IMR-90 (cell line): Measurements from ENCODE around the gene CDX1. TPM values are rescaled to one million over a fixed set of nuclear protein-coding genes. Genes with fewer than 3 reads are reported as not detected.
A peak's percentile ranks its signal among the peaks of the same experiment; 100 is the strongest.

Source experiments
- ATAC-seq: fragments of 200-7000 bp; cut with Tn5 transposase; 2 replicates; pipeline ENCODE4 v1.9.1; 2020; ENCODE audit warnings: low read depth, mild to moderate bottlenecking, moderate library complexity
- BruUV-seq: library from RNA; stranded (reverse); fragments of 400-500 nt; replicated peaks from 2 replicates; lab custom pipeline; 2021; lab: Mats Ljungman, UMichigan
- CTCF ChIA-PET: fragments of 300-600 bp; formaldehyde crosslinking; extraction: SDS; loops from one replicate; lab custom pipeline; 2021; ENCODE audit warnings: antibody characterized with exemption; lab: Yijun Ruan, JAX
- POLR2A ChIA-PET: fragments of 300-600 bp; sonication (Branson Sonifier 250); formaldehyde crosslinking; loops from one replicate; lab custom pipeline; 2022; ENCODE audit warnings: antibody characterized with exemption; ENCODE audit not compliant: unreplicated experiment; lab: Charles Lee
- DNase-seq: peaks from one replicate; pipeline ENCODE4 v3.0.0; 2013
- H2AFZ ChIP-seq: replicated peaks from 2 replicates; pipeline ENCODE3; 2013; ENCODE audit warnings: low read length, mild to moderate bottlenecking; ENCODE audit not compliant: poor library complexity
- H2AK5ac ChIP-seq: 2 replicates; pipeline ENCODE4 v1.6.1; 2013; ENCODE audit warnings: low read depth, low read length, inconsistent platforms
- H2AK9ac ChIP-seq: replicated peaks from 2 replicates; pipeline ENCODE3; 2013; ENCODE audit warnings: mild to moderate bottlenecking, low read depth, low read length, moderate library complexity; ENCODE audit not compliant: poor library complexity
- H2BK120ac ChIP-seq: 2 replicates; pipeline ENCODE4 v1.6.1; 2013; ENCODE audit warnings: low read depth, low read length, inconsistent platforms
- H2BK15ac ChIP-seq: 3 replicates; pipeline ENCODE4 v1.6.1; 2013; ENCODE audit warnings: low read depth, low read length, inconsistent platforms
- H2BK20ac ChIP-seq: 2 replicates; pipeline ENCODE4 v1.6.1; 2013; ENCODE audit warnings: low read depth, mild to moderate bottlenecking, inconsistent platforms, low read length, moderate library complexity
- H2BK5ac ChIP-seq: 2 replicates; pipeline ENCODE4 v1.6.1; 2013; ENCODE audit warnings: mild to moderate bottlenecking, low read depth, low read length, inconsistent platforms; ENCODE audit not compliant: poor library complexity, severe bottlenecking
- H3K14ac ChIP-seq: replicated peaks from 2 replicates; pipeline ENCODE4 v1.6.1; 2013; ENCODE audit warnings: low read depth, low read length, inconsistent platforms
- H3K18ac ChIP-seq: 2 replicates; pipeline ENCODE4 v1.6.1; 2013; ENCODE audit warnings: low read depth, low read length, control low read depth
- H3K23ac ChIP-seq: 2 replicates; pipeline ENCODE4 v1.6.1; 2013; ENCODE audit warnings: low read depth, low read length, inconsistent platforms
- H3K27ac ChIP-seq: 2 replicates; pipeline ENCODE4 v1.5.1; 2013; ENCODE audit warnings: mild to moderate bottlenecking, control low read depth, low read length; ENCODE audit not compliant: insufficient read depth
- H3K27me3 ChIP-seq: 2 replicates; pipeline ENCODE4 v1.6.1; 2013; ENCODE audit warnings: low read length; ENCODE audit not compliant: control insufficient read depth, insufficient read depth
- H3K36me3 ChIP-seq: 2 replicates; pipeline ENCODE4 v1.6.1; 2013; ENCODE audit warnings: low read length, mixed read lengths; ENCODE audit not compliant: control insufficient read depth, insufficient read depth
- H3K4ac ChIP-seq: 2 replicates; pipeline ENCODE4 v1.6.1; 2013; ENCODE audit warnings: low read depth, low read length, inconsistent platforms
- H3K4me1 ChIP-seq: 2 replicates; pipeline ENCODE4 v1.6.1; 2013; ENCODE audit warnings: low read length, mixed read lengths; ENCODE audit not compliant: control insufficient read depth, insufficient read depth
- H3K4me2 ChIP-seq: 2 replicates; pipeline ENCODE4 v1.6.1; 2013; ENCODE audit warnings: low read depth, mild to moderate bottlenecking, control low read depth, low read length, moderate library complexity
- H3K4me3 ChIP-seq: 2 replicates; pipeline ENCODE4 v1.5.1; 2013; ENCODE audit warnings: low read depth, mild to moderate bottlenecking, control low read depth, low read length, moderate library complexity; ENCODE audit not compliant: insufficient read depth
- H3K56ac ChIP-seq: 2 replicates; pipeline ENCODE4 v1.6.1; 2013; ENCODE audit warnings: low read length, inconsistent platforms; ENCODE audit not compliant: insufficient read depth; ENCODE audit errors: extremely low read depth
- H3K79me1 ChIP-seq, 2 experiments: 2 replicates each; pipeline ENCODE4 v1.6.1; 2013; ENCODE audit warnings: low read length in 2 of 2, inconsistent platforms in 1 of 2, low read depth in 1 of 2
- H3K9ac ChIP-seq: 2 replicates; pipeline ENCODE4 v1.6.1; 2013; ENCODE audit warnings: low read depth, low read length, control low read depth
- H3K9me1 ChIP-seq: 2 replicates; pipeline ENCODE4 v1.6.1; 2013; ENCODE audit warnings: low read length, inconsistent platforms; ENCODE audit not compliant: insufficient read depth
- H3K9me3 ChIP-seq: 2 replicates; pipeline ENCODE4 v1.6.1; 2013; ENCODE audit warnings: low read length; ENCODE audit not compliant: control insufficient read depth, insufficient read depth
- H4K20me1 ChIP-seq: 2 replicates; pipeline ENCODE4 v1.6.1; 2013; ENCODE audit warnings: low read length, inconsistent platforms; ENCODE audit not compliant: insufficient read depth
- H4K5ac ChIP-seq: 2 replicates; pipeline ENCODE4 v1.6.1; 2013; ENCODE audit warnings: mild to moderate bottlenecking, low read depth, low read length, control low read depth
- H4K8ac ChIP-seq, 2 experiments: 2 replicates each; pipeline ENCODE4 v1.6.1; 2013; ENCODE audit warnings: low read depth in 2 of 2, low read length in 2 of 2, control low read depth in 1 of 2, inconsistent platforms in 1 of 2
- H4K91ac ChIP-seq: 2 replicates; pipeline ENCODE4 v1.6.1; 2013; ENCODE audit warnings: low read depth, low read length, inconsistent platforms; ENCODE audit not compliant: insufficient read depth
- BHLHE40 ChIP-seq: fragments of 150-350 bp; IDR thresholded peaks from 2 replicates; pipeline ENCODE4 v1.6.1; 2016; ENCODE audit warnings: mild to moderate bottlenecking, low read depth, low read length
- CHD1 ChIP-seq: IDR thresholded peaks from 2 replicates; pipeline ENCODE4 v1.6.1; 2012; ENCODE audit warnings: low read depth, low read length, improper control_type of control experiment
- MXI1 ChIP-seq: IDR thresholded peaks from 2 replicates; pipeline ENCODE4 v1.6.1; 2012; ENCODE audit warnings: low read depth, mild to moderate bottlenecking, low read length, moderate library complexity, borderline replicate concordance
- RAD21 ChIP-seq: IDR thresholded peaks from 2 replicates; pipeline ENCODE4 v1.6.1; 2012; ENCODE audit warnings: low read length, improper control_type of control experiment
- RFX5 ChIP-seq: IDR thresholded peaks from 2 replicates; pipeline ENCODE4 v1.8.0; 2012; ENCODE audit warnings: low read depth, mild to moderate bottlenecking, low read length, moderate library complexity
- SMC3 ChIP-seq: fragments of 150-350 bp; IDR thresholded peaks from 2 replicates; pipeline ENCODE4 v1.6.1; 2016; ENCODE audit warnings: low read depth, mild to moderate bottlenecking, antibody characterized with exemption, low read length, moderate library complexity
- USF2 ChIP-seq: fragments of 150-350 bp; IDR thresholded peaks from 2 replicates; pipeline ENCODE4 v1.6.1; 2017; ENCODE audit warnings: mild to moderate bottlenecking, antibody characterized with exemption, low read length, low read depth
- WGBS, 2 experiments: methylation state at CpG; one replicate each; pipeline versions ENCODE4 v1.1.5 to v1.1.7; 2013; ENCODE audit warnings: missing lambda C conversion rate in 2 of 2; ENCODE audit not compliant: insufficient read length in 1 of 2; ENCODE audit errors: extremely low coverage in 2 of 2; 5-methylcytosine and 5-hydroxymethylcytosine counted together
- dilution Hi-C: fragments of 300-500 bp; cut with HindIII; formaldehyde crosslinking; loops from one replicate; pipeline ENCODE4 v1.14.3; 2018; ENCODE audit warnings: low sequenced_read_pairs; ENCODE audit not compliant: unreplicated experiment
- in situ Hi-C: fragments of 300-500 bp; cut with MboI; formaldehyde crosslinking; loops from 3 replicates; pipeline ENCODE4 v1.14.3; 2019; ENCODE audit warnings: low sequenced_read_pairs, inconsistent platforms, mixed read lengths
- intact Hi-C: fragments of 100-400 bp; cut with micrococcal nuclease; formaldehyde crosslinking; loops from 2 replicates; pipeline ENCODE4 v1.10.0; 2022
- polyA plus RNA-seq, 3 experiments: library from polyadenylated mRNA; depleted of rRNA; stranded (reverse); fragments of >200 nt; gene quantifications; 2 replicates each; pipeline ENCODE4 v1.2.3, GENCODE V29; 2012; ENCODE audit warnings: low replicate concordance in 1 of 3
- total RNA-seq: library from RNA; depleted of rRNA; stranded (reverse); fragments of >200 nt; gene quantifications from 2 replicates; pipeline ENCODE4 v1.2.3, GENCODE V29; 2012

Gene CDX1
- total and polyA plus RNA-seq, 2 of the 4 experiments (the other 2 are of a cell fraction), result 0.18 to 0.24 TPM

DNA sequence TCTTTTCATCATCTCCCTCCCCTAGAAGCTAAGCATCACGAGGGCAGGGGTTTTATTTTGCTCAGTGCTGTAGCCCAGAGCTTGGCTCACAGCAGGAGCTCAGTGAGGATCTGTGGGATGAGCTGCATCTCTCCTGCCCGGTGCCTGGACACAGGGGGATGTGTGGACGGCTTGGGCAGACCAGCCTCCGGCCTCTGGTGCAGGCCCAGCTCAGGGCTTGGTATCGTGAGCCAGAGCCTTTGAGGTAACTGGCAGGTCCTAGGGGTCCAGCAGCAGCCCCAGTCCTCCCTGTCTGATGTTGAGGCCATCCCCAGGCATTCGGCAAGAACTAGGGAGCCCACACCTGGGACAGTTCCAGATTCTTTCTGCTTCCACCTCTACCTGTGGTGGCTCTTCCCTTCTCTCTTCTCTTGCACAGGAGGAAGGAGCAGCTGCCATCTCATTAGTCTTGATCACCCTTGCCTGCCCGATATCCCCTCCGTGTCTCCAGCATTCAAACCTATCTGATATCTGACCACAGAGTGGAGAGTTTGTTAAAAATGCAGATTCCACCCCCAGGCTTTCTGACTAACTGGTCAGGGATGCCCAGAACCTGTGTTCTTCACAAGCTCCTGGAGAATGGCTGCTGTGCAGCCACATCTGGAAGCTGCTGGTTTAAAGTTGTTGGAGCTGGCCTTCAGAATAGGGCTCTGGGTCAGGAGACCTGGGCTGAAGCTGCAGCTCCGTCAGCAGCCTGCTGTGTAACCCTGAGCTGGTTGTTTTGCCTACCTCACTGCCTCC is 15.4 kb downstream of the CDX1 start:
- no CpG with 5 or more reads among the region's 9 CpGs for WGBS, 2 experiments
- peak overlapping the region; percentile 18; the same call in 1 of the 2 replicates for H2BK20ac ChIP-seq
- H2AFZ ChIP-seq, result peak overlapping the region; percentile 52
- H2BK15ac ChIP-seq, result no peak overlapping the region
- H4K8ac ChIP-seq, result no peak overlapping the region
- H3K9ac ChIP-seq, result no peak overlapping the region
- H2BK120ac ChIP-seq, result no peak overlapping the region; the same call in 1 of the 2 replicates
- no peak for TF ChIP-seq CHD1
- TF ChIP-seq USF2, result no peak
- TF ChIP-seq BHLHE40, result no peak
- TF ChIP-seq RFX5, result no peak
- no peak for TF ChIP-seq RAD21
- TF ChIP-seq MXI1, result no peak
- TF ChIP-seq SMC3, result no peak
- dilution Hi-C loops, result no loop called here
- H3K4me2 ChIP-seq, result no peak overlapping the region
- no peaks in the 10 kb centered on the region; the same call in 1 of the 2 replicates for H4K20me1 ChIP-seq
- H3K27ac ChIP-seq, result no peak overlapping the region
- ATAC-seq (0 out of 2 replicates have a peak, but pooled peaks have one; percentile 6), DNase-seq (peak; percentile 33)
- peaks cover 11% of the 10 kb centered on the region; the same call in 1 of the 2 replicates for H3K9me1 ChIP-seq
- H2AK5ac ChIP-seq, result no peak overlapping the region; the same call in 1 of the 2 replicates
- no peak overlapping the region for H2AK9ac ChIP-seq
- H4K5ac ChIP-seq, result no peak overlapping the region
- no peak overlapping the region for H4K91ac ChIP-seq
- ChIA-PET POLR2A (interaction anchor here (0.5 kb wide), 1 partner anchor 591 kb away, joined by 6 read pairs; no protein-coding TSS in a partner anchor), CTCF (no interaction called here)
- H3K4ac ChIP-seq, result no peak overlapping the region
- no peaks in the 10 kb centered on the region for H3K79me1 ChIP-seq
- H3K4me1 ChIP-seq, result peaks cover 2% of the 10 kb centered on the region
- H3K36me3 ChIP-seq, result no peaks in the 10 kb centered on the region
- H3K18ac ChIP-seq, result no peak overlapping the region
- in situ Hi-C loops, result no loop called here
- no peak overlapping the region for H3K56ac ChIP-seq
- intact Hi-C loops, result no loop called here
- no peak overlapping the region for H3K23ac ChIP-seq
- peaks cover 53% of the 10 kb centered on the region for H3K27me3 ChIP-seq
- no peaks in the 10 kb centered on the region for H3K9me3 ChIP-seq
- no peak overlapping the region for H2BK5ac ChIP-seq
- no peak overlapping the region for H3K14ac ChIP-seq
- BruUV-seq, result no TSS peak
- no peak overlapping the region for H3K4me3 ChIP-seq
